ENCODE data around the gene IRX6. TPM values are rescaled to one million over a fixed set of nuclear protein-coding genes. Genes with fewer than 3 reads are reported as not detected.

IRX6 gene
- total and polyA plus RNA-seq, 2 donors from 2014 or later = 0.62 to 1.2 TPM

- H3K9me3 ChIP-seq (ENCODE audit: control insufficient read depth in 2 of 3, insufficient read depth in 1 of 3, low read length in 3 of 3) = peaks cover 0 to 2% (median 0%) of the 10 kb centered on the region in 3 donors
- H3K4me3 ChIP-seq (ENCODE audit: low read length in 3 of 3) = no peak overlapping the region
- H3K27ac ChIP-seq (ENCODE audit: low read depth in 2 of 2, low read length in 2 of 2) = no peak overlapping the region
- intact Hi-C loops (cut with DNase I) = no loop called here
- no peaks in the 10 kb centered on the region for H3K36me3 ChIP-seq (ENCODE audit: control insufficient read depth in 2 of 3, insufficient read depth in 3 of 3, low read length in 3 of 3)
- FAIRE-seq = no peak
- TF ChIP-seq, protein P1, sequence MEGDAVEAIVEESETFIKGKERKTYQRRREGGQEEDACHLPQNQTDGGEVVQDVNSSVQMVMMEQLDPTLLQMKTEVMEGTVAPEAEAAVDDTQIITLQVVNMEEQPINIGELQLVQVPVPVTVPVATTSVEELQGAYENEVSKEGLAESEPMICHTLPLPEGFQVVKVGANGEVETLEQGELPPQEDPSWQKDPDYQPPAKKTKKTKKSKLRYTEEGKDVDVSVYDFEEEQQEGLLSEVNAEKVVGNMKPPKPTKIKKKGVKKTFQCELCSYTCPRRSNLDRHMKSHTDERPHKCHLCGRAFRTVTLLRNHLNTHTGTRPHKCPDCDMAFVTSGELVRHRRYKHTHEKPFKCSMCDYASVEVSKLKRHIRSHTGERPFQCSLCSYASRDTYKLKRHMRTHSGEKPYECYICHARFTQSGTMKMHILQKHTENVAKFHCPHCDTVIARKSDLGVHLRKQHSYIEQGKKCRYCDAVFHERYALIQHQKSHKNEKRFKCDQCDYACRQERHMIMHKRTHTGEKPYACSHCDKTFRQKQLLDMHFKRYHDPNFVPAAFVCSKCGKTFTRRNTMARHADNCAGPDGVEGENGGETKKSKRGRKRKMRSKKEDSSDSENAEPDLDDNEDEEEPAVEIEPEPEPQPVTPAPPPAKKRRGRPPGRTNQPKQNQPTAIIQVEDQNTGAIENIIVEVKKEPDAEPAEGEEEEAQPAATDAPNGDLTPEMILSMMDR (IDR thresholded peaks at IDR 0.05; ENCODE audit: borderline replicate concordance, extremely low read depth, insufficient read depth) = no peak
- no peaks in the 10 kb centered on the region for H3K27me3 ChIP-seq (ENCODE audit: control insufficient read depth, insufficient read depth, low read length)
- DNase-seq = no peak
- no peak overlapping the region for H3K9ac ChIP-seq (ENCODE audit: low read length in 3 of 3)
- H3K4me1 ChIP-seq (ENCODE audit: control insufficient read depth in 2 of 3, insufficient read depth in 2 of 3, low read depth in 1 of 3, low read length in 3 of 3) = no peaks in the 10 kb centered on the region
Observed at GRCh38 chr16:55294129-55294528, 29.9 kb upstream of the IRX6 start.

DNA sequence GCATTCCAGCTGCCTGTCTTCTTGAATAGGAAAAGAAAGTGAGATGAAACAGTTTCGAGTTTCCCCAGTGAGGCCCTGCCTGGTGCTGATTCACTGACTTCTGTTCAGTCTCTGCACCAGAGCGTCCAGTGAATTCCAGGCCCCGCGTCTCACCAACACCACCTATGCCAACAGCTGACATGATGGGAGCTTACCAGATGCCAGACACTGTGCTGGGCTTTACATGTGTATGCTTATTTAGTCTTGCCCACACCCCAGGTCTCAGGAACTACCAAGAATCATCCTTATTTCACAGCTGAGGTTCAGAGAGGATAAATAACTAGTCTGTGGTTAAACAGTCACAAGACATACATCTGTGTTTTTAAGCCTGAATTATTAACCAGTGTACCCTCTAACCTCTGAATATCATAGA lies 29.1 kb upstream of the IRX6 start:
- Histone ChIP-seq H3K9me3 (ENCODE audit: control insufficient read depth in 2 of 3, insufficient read depth in 1 of 3, low read length in 3 of 3) (peaks cover 0 to 2% (median 0%) of the 10 kb centered on the region in 3 donors), H3K36me3 (ENCODE audit: control insufficient read depth in 2 of 3, insufficient read depth in 3 of 3, low read length in 3 of 3) (no peaks in the 10 kb centered on the region), H3K4me3 (ENCODE audit: low read length in 3 of 3) (no peak overlapping the region), H3K27me3 (ENCODE audit: control insufficient read depth, insufficient read depth, low read length) (no peaks in the 10 kb centered on the region), H3K27ac (ENCODE audit: low read depth in 2 of 2, low read length in 2 of 2) (no peak overlapping the region), H3K9ac (ENCODE audit: low read length in 3 of 3) (no peak overlapping the region), H3K4me1 (ENCODE audit: control insufficient read depth in 2 of 3, insufficient read depth in 2 of 3, low read depth in 1 of 3, low read length in 3 of 3) (no peaks in the 10 kb centered on the region)
- intact Hi-C loops (cut with DNase I) = no loop called here
- FAIRE-seq = no peak
- TF ChIP-seq, protein P1 (IDR thresholded peaks at IDR 0.05; ENCODE audit: borderline replicate concordance, extremely low read depth, insufficient read depth) = no peak
- peak in 3 of 5 donors; percentile 62 to 68 (median 64) for DNase-seq

- H3K9me3 ChIP-seq (ENCODE audit: control insufficient read depth in 2 of 3, insufficient read depth in 1 of 3, low read length in 3 of 3) = peaks cover 0 to 2% (median 0%) of the 10 kb centered on the region in 3 donors
- DNase-seq = peak; percentile 57 to 94 (median 86)
- H3K27ac ChIP-seq (ENCODE audit: low read depth in 2 of 2, low read length in 2 of 2) = no peak overlapping the region
- no peaks in the 10 kb centered on the region for H3K27me3 ChIP-seq (ENCODE audit: control insufficient read depth, insufficient read depth, low read length)
- TF ChIP-seq, protein P1 (IDR thresholded peaks at IDR 0.05; ENCODE audit: borderline replicate concordance, extremely low read depth, insufficient read depth) = no peak
- no peak overlapping the region for H3K9ac ChIP-seq (ENCODE audit: low read length in 3 of 3)
- H3K36me3 ChIP-seq (ENCODE audit: control insufficient read depth in 2 of 3, insufficient read depth in 3 of 3, low read length in 3 of 3) = no peaks in the 10 kb centered on the region
- FAIRE-seq = no peak
- no peaks in the 10 kb centered on the region for H3K4me1 ChIP-seq (ENCODE audit: control insufficient read depth in 2 of 3, insufficient read depth in 2 of 3, low read depth in 1 of 3, low read length in 3 of 3)
- intact Hi-C loops (cut with DNase I) = no loop called here
- H3K4me3 ChIP-seq (ENCODE audit: low read length in 3 of 3) = no peak overlapping the region
Observed at GRCh38 chr16:55297062-55297909, 26.7 kb upstream of the IRX6 start.
